GM12892 (cell line): ENCODE measurements around the gene ADRA2B.
"Not testable (repeated sequence)": the region's sequence is repeated elsewhere in the genome, so short reads cannot be mapped to it uniquely, and the experiment has no call there.

Experiments
- DNase-seq: peaks from one replicate; pipeline ENCODE4 v3.0.0; 2011; ENCODE audit not compliant: insufficient read length
- FAIRE-seq: peaks from 2 replicates; lab custom pipeline; 2011; peaks lifted over from hg19 to GRCh38; lab: Jason Lieb, UNC
- POLR2A ChIP-seq: IDR thresholded peaks from 2 replicates; pipeline ENCODE4 v1.6.1; 2011; ENCODE audit warnings: low read depth, low read length, control low read depth
- POLR2AphosphoS5 ChIP-seq: IDR thresholded peaks from 2 replicates; pipeline ENCODE4 v1.6.1; 2011; ENCODE audit warnings: low read depth, low read length, control low read depth
- TAF1 ChIP-seq: IDR thresholded peaks from 2 replicates; pipeline ENCODE4 v1.6.1; 2011; ENCODE audit warnings: low read depth, mild to moderate bottlenecking, control low read depth, low read length, borderline replicate concordance

ADRA2B gene

DNA sequence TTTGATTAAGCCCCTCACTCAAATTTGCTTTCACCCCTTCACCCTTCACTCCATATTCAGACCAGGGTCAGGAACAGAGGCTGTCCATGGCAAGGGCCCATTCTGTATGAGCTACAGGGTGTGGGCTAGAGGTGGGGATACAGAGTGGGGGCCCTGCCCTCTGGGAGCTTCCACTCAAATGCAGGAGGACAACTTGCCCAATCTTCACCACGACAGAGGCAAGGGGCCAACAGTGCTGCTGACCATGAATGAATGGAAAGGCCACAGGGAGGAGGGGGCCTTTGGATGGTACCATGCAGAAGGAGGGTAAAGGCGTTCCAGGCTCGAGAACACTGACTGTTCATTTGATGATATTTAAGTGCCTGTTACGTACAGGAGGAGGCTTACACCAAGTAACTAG, 22.8 kb downstream of the ADRA2B start:
- DNase-seq (no peak), FAIRE-seq (no peak)
- TF ChIP-seq POLR2AphosphoS5 (no peak), POLR2A (no peak), TAF1 (no peak)

- TF ChIP-seq POLR2AphosphoS5 (no peak), TAF1 (no peak), POLR2A (no peak)
- no peak for DNase-seq
- FAIRE-seq, result no peak
Observed at GRCh38 chr2:96092951-96093350, 23.4 kb downstream of the ADRA2B start.

DNA sequence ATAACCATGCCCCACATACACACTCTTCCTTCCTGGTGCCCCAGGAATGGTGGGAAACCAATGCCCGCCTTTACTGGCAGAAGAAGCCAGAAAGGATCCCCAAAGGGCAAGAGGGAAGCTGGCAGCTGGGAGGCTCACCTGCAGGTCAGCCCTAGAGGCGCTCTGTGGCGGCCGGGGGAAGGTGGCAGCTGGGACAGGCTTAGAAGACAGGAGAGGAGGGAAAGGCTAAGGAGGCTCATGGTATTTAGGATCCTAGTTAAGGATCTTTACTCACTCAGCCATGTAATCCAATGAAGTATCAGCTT, 23.8 kb downstream of the ADRA2B start:
- FAIRE-seq (no peak), DNase-seq (no peak)
- TF ChIP-seq POLR2A (no peak), POLR2AphosphoS5 (no peak), TAF1 (no peak)

- TF ChIP-seq POLR2A (no peak), POLR2AphosphoS5 (no peak), TAF1 (no peak)
- peak; percentile 5 for DNase-seq
- no peak for FAIRE-seq
Observed at GRCh38 chr2:96091711-96092572, 24.4 kb downstream of the ADRA2B start.

- no peak for FAIRE-seq
- TF ChIP-seq POLR2A (no peak), TAF1 (no peak), POLR2AphosphoS5 (no peak)
- DNase-seq, result peak; percentile 4
Observed at GRCh38 chr2:96091141-96091710, 25.1 kb downstream of the ADRA2B start.

- TF ChIP-seq POLR2A (no peak), POLR2AphosphoS5 (no peak), TAF1 (no peak)
- DNase-seq, result no peak
- no peak for FAIRE-seq
Observed at GRCh38 chr2:96090196-96090926, 26.0 kb downstream of the ADRA2B start.

DNA sequence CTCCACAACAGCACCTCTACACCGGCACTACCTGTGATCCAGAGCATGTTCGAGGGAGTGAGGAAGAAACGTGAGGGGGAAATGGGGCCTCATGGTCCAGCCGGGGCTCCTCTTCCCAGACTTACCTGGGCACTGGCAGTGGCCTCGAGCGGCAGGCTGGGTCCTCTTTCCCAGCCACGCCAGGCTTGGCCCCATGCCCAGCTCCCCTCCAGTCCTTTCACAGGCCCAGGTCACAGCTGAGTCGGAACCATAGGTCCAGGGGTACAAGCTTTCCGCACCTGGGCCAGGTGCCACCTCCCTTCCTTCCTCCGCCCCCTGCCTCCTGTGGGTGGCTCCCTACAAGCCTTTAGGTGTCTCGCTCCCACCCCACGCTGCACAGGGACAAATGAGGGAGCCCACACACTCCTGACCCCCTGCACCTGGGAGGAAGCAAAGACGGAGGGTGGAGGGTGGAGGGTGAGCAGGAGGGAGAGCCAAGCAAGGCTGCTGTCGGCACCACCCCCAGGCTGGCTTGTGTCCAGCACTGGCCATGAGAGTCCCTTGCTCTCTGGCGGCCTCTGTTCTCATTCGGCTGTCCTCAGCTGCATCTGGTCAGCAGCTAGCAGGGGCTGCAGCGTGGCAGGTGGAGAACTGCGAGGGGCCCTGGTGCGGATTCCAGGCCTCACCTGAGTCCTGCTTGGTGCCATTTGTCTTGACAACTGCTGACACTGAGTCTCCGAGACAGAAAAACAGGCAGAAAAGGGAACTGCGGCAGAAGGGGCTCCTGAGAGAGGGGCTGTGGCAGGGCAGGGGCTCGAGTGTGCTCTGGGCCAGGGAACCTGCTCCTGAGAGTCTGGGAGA, 26.8 kb downstream of the ADRA2B start:
- no peak for DNase-seq

DNA sequence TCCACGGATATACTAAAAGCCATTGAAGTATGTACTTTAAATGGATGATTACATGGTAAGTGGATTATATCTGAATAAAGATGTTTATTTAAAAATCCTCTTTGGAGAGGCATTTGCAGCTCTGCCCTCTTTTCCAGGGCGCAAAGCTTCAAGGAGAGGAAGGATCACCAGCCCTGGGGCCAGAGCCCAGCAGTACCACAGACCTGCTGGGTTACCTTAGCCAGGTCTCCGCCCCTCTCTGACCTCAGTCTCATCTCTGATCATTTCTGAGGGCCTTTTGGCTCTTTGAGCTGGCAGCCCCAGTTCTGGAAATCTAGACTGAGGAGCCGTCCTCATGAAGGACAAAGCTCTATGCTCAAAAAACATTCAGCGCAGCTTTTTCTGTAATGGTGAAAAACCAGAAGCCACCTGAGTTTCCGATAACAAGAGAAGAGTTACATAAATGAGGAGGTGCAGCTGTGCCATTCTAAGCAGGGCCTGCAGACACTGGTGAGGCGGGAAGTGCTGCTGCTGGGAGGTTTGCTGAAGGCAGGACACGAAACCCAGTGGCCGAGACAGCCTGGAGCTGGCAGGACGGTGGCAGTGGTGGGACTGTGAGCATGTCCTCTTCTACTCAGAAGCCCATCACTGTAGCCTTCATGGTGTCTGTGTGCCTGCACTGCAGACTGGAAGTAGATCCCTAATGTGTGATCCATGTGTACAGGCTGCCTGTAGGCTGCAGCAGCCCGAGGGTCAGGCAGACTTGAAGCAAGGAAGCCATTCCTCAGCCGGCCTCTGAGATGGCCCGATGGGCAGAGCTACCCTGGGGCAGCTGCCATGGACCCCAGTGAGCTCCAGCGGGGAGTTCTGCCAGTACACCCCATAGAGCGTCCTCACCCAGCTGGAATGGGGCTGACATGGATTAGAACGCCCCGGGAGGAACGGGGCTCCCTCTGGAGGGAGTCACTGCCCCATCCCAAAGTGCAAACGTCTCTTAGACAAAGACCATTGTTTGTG, 27.7 kb downstream of the ADRA2B start:
- no peak for TF ChIP-seq POLR2AphosphoS5
- no peak for TF ChIP-seq TAF1
- no peak for TF ChIP-seq POLR2A
- DNase-seq (no peak), FAIRE-seq (no peak)

More for the DNA sequence above, 26.8 kb downstream of the ADRA2B start:
- TF ChIP-seq POLR2AphosphoS5 (no peak), POLR2A (no peak), TAF1 (no peak)
- FAIRE-seq, result no peak

- FAIRE-seq (no peak), DNase-seq (no peak)
- TF ChIP-seq POLR2AphosphoS5 (no peak), TAF1 (no peak), POLR2A (no peak)
Observed at GRCh38 chr2:96087130-96087529, 29.2 kb downstream of the ADRA2B start.

DNA sequence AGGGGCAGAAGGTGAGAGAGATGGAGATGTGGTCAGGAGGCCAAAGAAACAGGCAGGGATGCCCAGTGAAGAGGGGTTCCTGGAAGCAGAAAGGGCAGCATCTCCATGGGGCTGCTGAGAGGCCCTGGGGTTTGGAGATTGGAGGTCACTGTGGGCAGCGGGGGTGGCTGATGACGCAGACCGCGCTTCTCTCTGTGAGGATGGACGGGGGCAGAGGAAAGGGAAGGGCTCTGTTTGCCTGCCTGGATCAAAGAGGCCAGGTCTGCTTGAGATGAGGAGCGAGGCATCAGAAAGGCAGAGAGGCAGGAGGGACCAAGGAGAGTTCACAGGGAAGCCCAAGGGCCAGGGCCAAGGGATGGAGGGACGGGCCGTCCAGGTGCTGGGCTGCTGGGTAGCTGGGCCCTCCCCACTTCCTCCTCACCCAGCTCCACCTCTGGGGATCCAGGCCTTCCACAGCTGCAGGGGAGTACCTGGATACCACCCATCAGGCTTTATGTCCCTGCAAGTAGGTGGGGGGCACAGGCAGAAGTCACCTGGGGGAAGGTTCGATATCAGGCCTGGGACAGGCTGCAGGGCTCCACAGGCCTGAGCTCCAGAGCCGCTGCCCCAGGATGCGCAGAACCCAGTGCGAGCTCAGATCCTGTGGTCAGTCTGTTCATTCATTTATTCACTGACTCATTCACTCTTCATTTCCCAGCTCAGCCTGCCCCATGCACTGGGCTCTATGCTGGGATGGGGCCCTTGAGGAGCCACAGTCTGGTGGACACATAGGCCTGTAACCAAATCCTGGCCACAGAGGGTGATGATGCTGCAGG, 30.6 kb downstream of the ADRA2B start:
- FAIRE-seq, result no peak
- TF ChIP-seq TAF1 (no peak), POLR2A (no peak), POLR2AphosphoS5 (no peak)
- no peak for DNase-seq

GRCh38 chr2:96084858-96085518, 31.4 kb downstream of the ADRA2B start:
- not testable (repeated sequence) for DNase-seq

More at GRCh38 chr2:96084858-96085518, 31.4 kb downstream of the ADRA2B start:
- FAIRE-seq, result not testable (repeated sequence)
